Endothelial cell of umbilical vein (primary cell): ENCODE results near the gene BPGM. TPM values are rescaled to one million over a fixed set of nuclear protein-coding genes. Genes with fewer than 3 reads are reported as not detected.

Experiments
- BruUV-seq: library from RNA; stranded (reverse); fragments of 400-500 nt; replicated peaks from 2 replicates; lab custom pipeline; 2021; lab: Mats Ljungman, UMichigan
- CTCF ChIA-PET: fragments of 300-600, 350-600 bp; sonication (Branson Sonifier 250); formaldehyde crosslinking; loops from one replicate; lab custom pipeline; 2021; ENCODE audit warnings: antibody characterized with exemption, inconsistent platforms; lab: Charles Lee
- POLR2A ChIA-PET: fragments of 300-600, 350-600 bp; sonication (Branson Sonifier 250); formaldehyde crosslinking; loops from one replicate; lab custom pipeline; 2021; ENCODE audit warnings: antibody characterized with exemption, inconsistent platforms; lab: Charles Lee
- DNase-seq: peaks from one replicate; pipeline ENCODE4 v3.0.0-alpha.2; 2011; ENCODE audit warnings: low read depth, low spot score
- FAIRE-seq: peaks from 2 replicates; lab custom pipeline; 2011; peaks lifted over from hg19 to GRCh38; lab: Jason Lieb, UNC
- H2AFZ ChIP-seq: 2 replicates; pipeline ENCODE4 v1.6.0; 2012; ENCODE audit warnings: low read depth, low read length, control low read depth, inconsistent platforms
- H3K27ac ChIP-seq: 2 replicates; pipeline ENCODE4 v1.5.1; 2011; ENCODE audit warnings: low read depth, mild to moderate bottlenecking, control low read depth, low read length, moderate library complexity; ENCODE audit not compliant: insufficient read depth
- H3K27me3 ChIP-seq, 2 experiments: 2 replicates each; pipeline versions ENCODE4 v1.6.0 to v1.6.1; 2011; ENCODE audit warnings: low read length in 2 of 2, mixed read lengths in 1 of 2; ENCODE audit not compliant: control insufficient read depth in 2 of 2, insufficient read depth in 2 of 2
- H3K36me3 ChIP-seq, 2 experiments: 2 replicates in 1 of 2; 3 replicates in 1 of 2; pipeline ENCODE4 v1.5.1; 2011; ENCODE audit warnings: low read length in 2 of 2, mild to moderate bottlenecking in 1 of 2, moderate library complexity in 1 of 2; ENCODE audit not compliant: control insufficient read depth in 2 of 2, insufficient read depth in 2 of 2; ENCODE audit errors: extremely low read depth in 1 of 2
- H3K4me1 ChIP-seq: 3 replicates; pipeline ENCODE4 v1.5.1; 2011; ENCODE audit warnings: mild to moderate bottlenecking, low read length; ENCODE audit not compliant: control insufficient read depth, insufficient read depth; ENCODE audit errors: extremely low read depth
- H3K4me2 ChIP-seq: 2 replicates; pipeline ENCODE4 v1.6.1; 2011; ENCODE audit warnings: low read length, control low read depth, mixed read lengths; ENCODE audit not compliant: insufficient read depth
- H3K4me3 ChIP-seq, 3 experiments: fragments of 200-600 bp in 1 of 3; sonication (generic), shearing (Covaris generic) in 1 of 3; replicated peaks in 1 of 3; 2 replicates each; pipeline ENCODE4 v1.5.1; 2011 to 2016; ENCODE audit warnings: control low read depth in 3 of 3, low read length in 3 of 3, mild to moderate bottlenecking in 2 of 3, inconsistent platforms in 1 of 3, low read depth in 1 of 3, moderate library complexity in 1 of 3; ENCODE audit not compliant: insufficient read depth in 1 of 3
- H3K79me2 ChIP-seq: 2 replicates; pipeline ENCODE4 v1.6.0; 2012; ENCODE audit warnings: low read length, inconsistent platforms; ENCODE audit not compliant: control insufficient read depth, insufficient read depth
- H3K9ac ChIP-seq: replicated peaks from 2 replicates; pipeline ENCODE3; 2011; ENCODE audit warnings: low read length, control low read depth; ENCODE audit not compliant: insufficient read depth; ENCODE audit errors: extremely low read depth
- H3K9me1 ChIP-seq: replicated peaks from 3 replicates; pipeline ENCODE4 v1.6.0; 2011; ENCODE audit warnings: mild to moderate bottlenecking, low read length; ENCODE audit not compliant: control insufficient read depth, insufficient read depth; ENCODE audit errors: extremely low read depth
- H3K9me3 ChIP-seq: replicated peaks from 2 replicates; pipeline ENCODE4 v1.5.1; 2012; ENCODE audit warnings: low read length, inconsistent platforms; ENCODE audit not compliant: control insufficient read depth, insufficient read depth
- H4K20me1 ChIP-seq: replicated peaks from 2 replicates; pipeline ENCODE3; 2011; ENCODE audit warnings: mild to moderate bottlenecking, low read length; ENCODE audit not compliant: control insufficient read depth, insufficient read depth; ENCODE audit errors: extremely low read depth
- EZH2 ChIP-seq: IDR thresholded peaks from 2 replicates; pipeline ENCODE4 v1.6.1; 2012; ENCODE audit warnings: borderline replicate concordance, low read depth, mild to moderate bottlenecking, moderate library complexity, low read length, inconsistent platforms; ENCODE audit not compliant: severe bottlenecking
- FOS ChIP-seq: IDR thresholded peaks from 2 replicates; pipeline ENCODE4 v1.6.1; 2011; ENCODE audit warnings: mild to moderate bottlenecking, low read length, moderate library complexity, borderline replicate concordance; ENCODE audit not compliant: insufficient read depth
- GATA2 ChIP-seq: IDR thresholded peaks from 2 replicates; pipeline ENCODE4 v1.7.0; 2011; ENCODE audit warnings: low read depth, mild to moderate bottlenecking, moderate library complexity, mixed read lengths, low read length; ENCODE audit not compliant: insufficient read length, insufficient read depth
- JUN ChIP-seq: IDR thresholded peaks from 2 replicates; pipeline ENCODE4 v1.6.1; 2011; ENCODE audit warnings: borderline replicate concordance, low read depth; ENCODE audit not compliant: insufficient read length, insufficient read depth
- MYC ChIP-seq: IDR thresholded peaks from one replicate; pipeline ENCODE4 v1.6.1; 2011; ENCODE audit warnings: mild to moderate bottlenecking, low read depth, low read length
- POLR2A ChIP-seq: IDR thresholded peaks from 2 replicates; pipeline ENCODE4 v1.6.1; 2012; ENCODE audit warnings: low read depth, mild to moderate bottlenecking, control low read depth, low read length
- POLR2AphosphoS5 ChIP-seq: IDR thresholded peaks from 2 replicates; pipeline ENCODE4 v1.6.1; 2012; ENCODE audit warnings: low read depth, mild to moderate bottlenecking, control low read depth, low read length, moderate library complexity; ENCODE audit not compliant: insufficient read depth
- dilution Hi-C: fragments of 300-500 bp; cut with MboI; formaldehyde crosslinking; loops from one replicate; pipeline ENCODE4 v1.15.0; 2019; ENCODE audit warnings: low sequenced_read_pairs; ENCODE audit not compliant: extremely low pct_ligation_motif_present
- intact Hi-C: fragments of 100-400 bp; cut with micrococcal nuclease; formaldehyde crosslinking; loops from one replicate; pipeline ENCODE4 v1.10.0; 2022
- polyA plus RNA-seq, 4 experiments: library from polyadenylated mRNA; depleted of rRNA in 3 of 4; stranded (reverse) in 3 of 4; unstranded in 1 of 4; fragments of >200 nt; gene quantifications; 2 replicates each; pipeline versions ENCODE4 v1.2.1 to v1.2.3, GENCODE V29; 2011 to 2012; ENCODE audit warnings: missing spikeins in 1 of 4
- total RNA-seq: library from RNA; stranded (reverse); gene quantifications from 2 replicates; pipeline ENCODE4 v1.2.3, GENCODE V29; 2021
- TF ChIP-seq, protein P1 (sequence below), 2 donors: IDR thresholded peaks; 1 replicate in 1 of 2; 2 replicates in 1 of 2; pipeline ENCODE4 v1.5.1; 2011; ENCODE audit warnings: low read length in 2 of 2, mild to moderate bottlenecking in 2 of 2, moderate library complexity in 2 of 2, control low read depth in 1 of 2, inconsistent platforms in 1 of 2, low read depth in 1 of 2; ENCODE audit not compliant: insufficient read depth in 1 of 2; ENCODE audit errors: extremely low read depth in 1 of 2
- TF ChIP-seq, protein P2 (sequence below): IDR thresholded peaks from 2 replicates; pipeline ENCODE4 v1.6.1; 2011; ENCODE audit not compliant: insufficient read depth, insufficient read length

The BPGM gene
- total and polyA plus RNA-seq, 2 donors (not counting 3 experiments of a cell fraction or from before 2014, with no cell fraction given) = 24.2 to 28.3 TPM

DNA sequence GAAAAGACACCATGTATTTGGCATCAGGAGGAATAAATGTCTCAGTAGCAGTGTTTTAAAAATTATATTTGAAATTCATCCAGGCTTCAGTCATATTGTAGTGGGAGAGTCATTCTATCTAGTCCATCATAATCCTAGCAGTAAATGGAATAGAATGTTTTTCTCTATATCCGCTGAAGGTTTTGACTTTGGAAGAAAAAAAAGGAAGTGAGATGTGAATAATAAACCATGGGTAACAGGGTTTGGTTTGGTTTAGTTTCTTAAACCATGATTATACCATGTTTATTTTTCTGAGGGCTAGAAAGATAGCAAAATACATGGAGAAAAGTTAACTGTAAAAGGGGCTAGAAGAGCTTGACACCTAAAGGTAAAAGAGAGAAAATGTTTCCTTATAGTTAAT is 16.4 kb upstream of the BPGM start:
- intact Hi-C loops (loop anchor here (5.0 kb wide), 1 partner anchor 542 kb away; the partner anchor contains the start of gene CYREN), dilution Hi-C loops (no loop called here)
- Histone ChIP-seq H2AFZ (no peak overlapping the region), H3K9me1 (no peaks in the 10 kb centered on the region), H3K4me2 (peak overlapping the region; percentile 0), H3K9ac (peak overlapping the region; percentile 2), H3K27ac (peak overlapping the region; percentile 95), H3K9me3 (no peaks in the 10 kb centered on the region), H3K79me2 (no peaks in the 10 kb centered on the region), H3K27me3 (no peaks in the 10 kb centered on the region), H4K20me1 (no peaks in the 10 kb centered on the region), H3K4me1 (peaks cover 26% of the 10 kb centered on the region), H3K36me3 (no peaks in the 10 kb centered on the region), H3K4me3 (no peak overlapping the region)
- no peak for DNase-seq
- no peak for FAIRE-seq
- TSS peak; percentile 95 for BruUV-seq
- POLR2A ChIA-PET = interaction anchor here (1.5 kb wide), 1 partner anchor 16 kb away, joined by 8 read pairs; the partner anchor contains the start of gene BPGM
- CTCF ChIA-PET = interaction anchor here (0.9 to 7.0 kb wide), 9 partner anchors 9 to 540 kb away, joined by 3 to 163 read pairs (median 34); partner anchors contain the start of genes BPGM and CYREN
- TF ChIP-seq GATA2 (no peak), JUN (no peak), FOS (no peak), POLR2A (no peak), POLR2AphosphoS5 (no peak), EZH2 (no peak), MYC (no peak)
- TF ChIP-seq, protein P1, sequence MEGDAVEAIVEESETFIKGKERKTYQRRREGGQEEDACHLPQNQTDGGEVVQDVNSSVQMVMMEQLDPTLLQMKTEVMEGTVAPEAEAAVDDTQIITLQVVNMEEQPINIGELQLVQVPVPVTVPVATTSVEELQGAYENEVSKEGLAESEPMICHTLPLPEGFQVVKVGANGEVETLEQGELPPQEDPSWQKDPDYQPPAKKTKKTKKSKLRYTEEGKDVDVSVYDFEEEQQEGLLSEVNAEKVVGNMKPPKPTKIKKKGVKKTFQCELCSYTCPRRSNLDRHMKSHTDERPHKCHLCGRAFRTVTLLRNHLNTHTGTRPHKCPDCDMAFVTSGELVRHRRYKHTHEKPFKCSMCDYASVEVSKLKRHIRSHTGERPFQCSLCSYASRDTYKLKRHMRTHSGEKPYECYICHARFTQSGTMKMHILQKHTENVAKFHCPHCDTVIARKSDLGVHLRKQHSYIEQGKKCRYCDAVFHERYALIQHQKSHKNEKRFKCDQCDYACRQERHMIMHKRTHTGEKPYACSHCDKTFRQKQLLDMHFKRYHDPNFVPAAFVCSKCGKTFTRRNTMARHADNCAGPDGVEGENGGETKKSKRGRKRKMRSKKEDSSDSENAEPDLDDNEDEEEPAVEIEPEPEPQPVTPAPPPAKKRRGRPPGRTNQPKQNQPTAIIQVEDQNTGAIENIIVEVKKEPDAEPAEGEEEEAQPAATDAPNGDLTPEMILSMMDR (IDR thresholded peaks at IDR 0.05; ENCODE audit: extremely low read depth in 1 of 2, insufficient read depth in 1 of 2, low read depth in 1 of 2, low read length in 2 of 2) = no peak
- TF ChIP-seq, protein P2, sequence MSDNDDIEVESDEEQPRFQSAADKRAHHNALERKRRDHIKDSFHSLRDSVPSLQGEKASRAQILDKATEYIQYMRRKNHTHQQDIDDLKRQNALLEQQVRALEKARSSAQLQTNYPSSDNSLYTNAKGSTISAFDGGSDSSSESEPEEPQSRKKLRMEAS = no peak
